Uterus (tissue), 2 donors: ENCODE measurements around the gene NT5DC3.

Experiments used
- CTCF ChIP-seq, 4 experiments: fragments of 200-600 bp in 2 of 4; fragments of 450-650 bp in 2 of 4; sonication (generic) in 2 of 4; IDR thresholded peaks; one replicate each; pipeline ENCODE4 v1.5.1; 2016 to 2019; ENCODE audit warnings: antibody characterized with exemption in 4 of 4, mild to moderate bottlenecking in 2 of 4, moderate library complexity in 1 of 4
- POLR2A ChIP-seq, 2 donors: fragments of 450-650 bp; IDR thresholded peaks; one replicate each; pipeline ENCODE4 v1.6.1; 2016; ENCODE audit warnings: antibody characterized with exemption in 2 of 2, mild to moderate bottlenecking in 1 of 2, moderate library complexity in 1 of 2

- no peak for TF ChIP-seq POLR2A (IDR thresholded peaks at IDR 0.05)
- no peak for TF ChIP-seq CTCF (IDR thresholded peaks at IDR 0.05)
These were observed 903 bp upstream of the NT5DC3 start for GRCh38 chr12:103841690-103842584.
